ENCODE data around the gene MYRIP. TPM values are rescaled to one million over a fixed set of nuclear protein-coding genes. Genes with fewer than 3 reads are reported as not detected.

Gene MYRIP
- total RNA-seq, 1 experiment from 2014 or later: 0.44 TPM

DNA sequence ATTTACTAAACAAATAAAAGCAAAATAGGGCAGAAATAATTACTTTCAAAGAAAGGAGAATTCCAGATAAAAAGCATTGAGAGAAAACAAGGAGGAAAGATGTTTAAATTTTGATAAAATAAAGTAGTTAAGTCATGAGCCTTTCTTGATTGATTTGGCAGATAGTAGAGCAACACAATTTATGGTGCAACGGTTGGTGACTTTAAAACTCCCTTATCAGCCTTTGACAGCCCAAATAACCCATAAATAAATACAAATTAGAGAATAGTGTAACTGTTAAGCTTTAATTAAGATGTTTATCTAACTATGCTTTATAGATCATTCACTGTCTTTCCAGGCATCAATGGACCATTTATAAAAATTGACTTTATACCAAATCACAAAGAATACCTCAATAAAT is 446.1 kb downstream of the MYRIP start:
- Histone ChIP-seq H3K9me3 (ENCODE audit: control insufficient read depth in 1 of 2, insufficient read depth in 1 of 2, low read depth in 1 of 2, low read length in 2 of 2) (no peaks in the 10 kb centered on the region), H3K27me3 (ENCODE audit: insufficient read depth, low read length) (0 out of 2 replicates have a peak, but pooled peaks cover 10% of the 10 kb centered on the region), H3K27ac (ENCODE audit: low read depth, low read length) (no peak overlapping the region), H3K4me3 (replicated peaks in 1 of 2; ENCODE audit: low read depth in 1 of 2, low read length in 2 of 2) (no peak overlapping the region), H3K79me2 (ENCODE audit: insufficient read depth, low read length) (no peaks in the 10 kb centered on the region), H2AFZ (ENCODE audit: low read depth, low read length, poor library complexity, severe bottlenecking) (no peak overlapping the region), H3K9ac (ENCODE audit: low read length) (no peak overlapping the region), H4K20me1 (ENCODE audit: insufficient read depth) (no peaks in the 10 kb centered on the region), H3K4me1 (ENCODE audit: control insufficient read depth in 1 of 2, insufficient read depth in 2 of 2, low read length in 2 of 2) (no peaks in the 10 kb centered on the region), H3K36me3 (ENCODE audit: control insufficient read depth in 1 of 2, insufficient read depth in 2 of 2, low read length in 2 of 2) (no peaks in the 10 kb centered on the region), H3K4me2 (ENCODE audit: low read length) (no peak overlapping the region), H3K9me2 (ENCODE audit: insufficient read depth) (no peaks in the 10 kb centered on the region)
- ChIA-PET POLR2A (no interaction called here), RAD21 (ENCODE audit: low non-redundant PET in 1 of 2, low total read pairs in 2 of 2, uncharacterized antibody in 2 of 2, unreplicated experiment in 2 of 2) (no interaction called here), CTCF (no interaction called here)
- DNase-seq (ENCODE audit: low read depth, low spot score) (no peak), ATAC-seq (no peak)
- TF ChIP-seq EZH2 (IDR thresholded peaks at IDR 0.05) (no peak), ZFX (IDR thresholded peaks at IDR 0.05) (no peak), ELF1 (IDR thresholded peaks at IDR 0.05; ENCODE audit: borderline replicate concordance, low read depth) (no peak), JUND (IDR thresholded peaks at IDR 0.05) (no peak), TCF7L2 (IDR thresholded peaks at IDR 0.05; ENCODE audit: borderline replicate concordance, extremely low read depth, insufficient read depth, insufficient read length) (no peak), POLR2AphosphoS5 (IDR thresholded peaks at IDR 0.05; ENCODE audit: low read depth, low read length) (no peak), EZH2phosphoT487 (IDR thresholded peaks at IDR 0.05; ENCODE audit: borderline replicate concordance) (no peak), SRF (IDR thresholded peaks at IDR 0.05; ENCODE audit: low read depth) (no peak), FOSL1 (IDR thresholded peaks at IDR 0.05; ENCODE audit: low read depth) (no peak), YY1 (IDR thresholded peaks at IDR 0.05; ENCODE audit: extremely low read depth, insufficient replicate concordance, low read depth, low read length) (no peak), EGR1 (IDR thresholded peaks at IDR 0.05; ENCODE audit: low read depth) (no peak), POLR2A (IDR thresholded peaks at IDR 0.05; ENCODE audit: borderline replicate concordance, extremely low read depth, insufficient read depth, insufficient read length) (no peak), SP1 (IDR thresholded peaks at IDR 0.05; ENCODE audit: low read depth) (no peak), SIN3A (IDR thresholded peaks at IDR 0.05; ENCODE audit: low read depth) (no peak)
- TF ChIP-seq, protein P1, sequence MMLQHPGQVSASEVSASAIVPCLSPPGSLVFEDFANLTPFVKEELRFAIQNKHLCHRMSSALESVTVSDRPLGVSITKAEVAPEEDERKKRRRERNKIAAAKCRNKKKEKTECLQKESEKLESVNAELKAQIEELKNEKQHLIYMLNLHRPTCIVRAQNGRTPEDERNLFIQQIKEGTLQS (IDR thresholded peaks at IDR 0.05): no peak
- TF ChIP-seq, protein P2, sequence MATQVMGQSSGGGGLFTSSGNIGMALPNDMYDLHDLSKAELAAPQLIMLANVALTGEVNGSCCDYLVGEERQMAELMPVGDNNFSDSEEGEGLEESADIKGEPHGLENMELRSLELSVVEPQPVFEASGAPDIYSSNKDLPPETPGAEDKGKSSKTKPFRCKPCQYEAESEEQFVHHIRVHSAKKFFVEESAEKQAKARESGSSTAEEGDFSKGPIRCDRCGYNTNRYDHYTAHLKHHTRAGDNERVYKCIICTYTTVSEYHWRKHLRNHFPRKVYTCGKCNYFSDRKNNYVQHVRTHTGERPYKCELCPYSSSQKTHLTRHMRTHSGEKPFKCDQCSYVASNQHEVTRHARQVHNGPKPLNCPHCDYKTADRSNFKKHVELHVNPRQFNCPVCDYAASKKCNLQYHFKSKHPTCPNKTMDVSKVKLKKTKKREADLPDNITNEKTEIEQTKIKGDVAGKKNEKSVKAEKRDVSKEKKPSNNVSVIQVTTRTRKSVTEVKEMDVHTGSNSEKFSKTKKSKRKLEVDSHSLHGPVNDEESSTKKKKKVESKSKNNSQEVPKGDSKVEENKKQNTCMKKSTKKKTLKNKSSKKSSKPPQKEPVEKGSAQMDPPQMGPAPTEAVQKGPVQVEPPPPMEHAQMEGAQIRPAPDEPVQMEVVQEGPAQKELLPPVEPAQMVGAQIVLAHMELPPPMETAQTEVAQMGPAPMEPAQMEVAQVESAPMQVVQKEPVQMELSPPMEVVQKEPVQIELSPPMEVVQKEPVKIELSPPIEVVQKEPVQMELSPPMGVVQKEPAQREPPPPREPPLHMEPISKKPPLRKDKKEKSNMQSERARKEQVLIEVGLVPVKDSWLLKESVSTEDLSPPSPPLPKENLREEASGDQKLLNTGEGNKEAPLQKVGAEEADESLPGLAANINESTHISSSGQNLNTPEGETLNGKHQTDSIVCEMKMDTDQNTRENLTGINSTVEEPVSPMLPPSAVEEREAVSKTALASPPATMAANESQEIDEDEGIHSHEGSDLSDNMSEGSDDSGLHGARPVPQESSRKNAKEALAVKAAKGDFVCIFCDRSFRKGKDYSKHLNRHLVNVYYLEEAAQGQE (IDR thresholded peaks at IDR 0.05; ENCODE audit: low read depth): no peak
- TF ChIP-seq, protein P3, sequence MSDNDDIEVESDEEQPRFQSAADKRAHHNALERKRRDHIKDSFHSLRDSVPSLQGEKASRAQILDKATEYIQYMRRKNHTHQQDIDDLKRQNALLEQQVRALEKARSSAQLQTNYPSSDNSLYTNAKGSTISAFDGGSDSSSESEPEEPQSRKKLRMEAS (IDR thresholded peaks at IDR 0.05): no peak
- TF ChIP-seq, protein P4, sequence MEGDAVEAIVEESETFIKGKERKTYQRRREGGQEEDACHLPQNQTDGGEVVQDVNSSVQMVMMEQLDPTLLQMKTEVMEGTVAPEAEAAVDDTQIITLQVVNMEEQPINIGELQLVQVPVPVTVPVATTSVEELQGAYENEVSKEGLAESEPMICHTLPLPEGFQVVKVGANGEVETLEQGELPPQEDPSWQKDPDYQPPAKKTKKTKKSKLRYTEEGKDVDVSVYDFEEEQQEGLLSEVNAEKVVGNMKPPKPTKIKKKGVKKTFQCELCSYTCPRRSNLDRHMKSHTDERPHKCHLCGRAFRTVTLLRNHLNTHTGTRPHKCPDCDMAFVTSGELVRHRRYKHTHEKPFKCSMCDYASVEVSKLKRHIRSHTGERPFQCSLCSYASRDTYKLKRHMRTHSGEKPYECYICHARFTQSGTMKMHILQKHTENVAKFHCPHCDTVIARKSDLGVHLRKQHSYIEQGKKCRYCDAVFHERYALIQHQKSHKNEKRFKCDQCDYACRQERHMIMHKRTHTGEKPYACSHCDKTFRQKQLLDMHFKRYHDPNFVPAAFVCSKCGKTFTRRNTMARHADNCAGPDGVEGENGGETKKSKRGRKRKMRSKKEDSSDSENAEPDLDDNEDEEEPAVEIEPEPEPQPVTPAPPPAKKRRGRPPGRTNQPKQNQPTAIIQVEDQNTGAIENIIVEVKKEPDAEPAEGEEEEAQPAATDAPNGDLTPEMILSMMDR (IDR thresholded peaks at IDR 0.05 in 2 of 3, conservative IDR thresholded peaks at IDR 0.05 in 1 of 3; ENCODE audit: borderline replicate concordance in 1 of 3, insufficient read depth in 1 of 3, low read depth in 2 of 3, low read length in 2 of 3): no peak
- no TSS peak for BruUV-seq (replicated peaks)
- intact Hi-C loops (cut with micrococcal nuclease): no loop called here

All from HCT116 (cell line).